ENCODE data around the gene GALNT17.

GALNT17 gene

DNA sequence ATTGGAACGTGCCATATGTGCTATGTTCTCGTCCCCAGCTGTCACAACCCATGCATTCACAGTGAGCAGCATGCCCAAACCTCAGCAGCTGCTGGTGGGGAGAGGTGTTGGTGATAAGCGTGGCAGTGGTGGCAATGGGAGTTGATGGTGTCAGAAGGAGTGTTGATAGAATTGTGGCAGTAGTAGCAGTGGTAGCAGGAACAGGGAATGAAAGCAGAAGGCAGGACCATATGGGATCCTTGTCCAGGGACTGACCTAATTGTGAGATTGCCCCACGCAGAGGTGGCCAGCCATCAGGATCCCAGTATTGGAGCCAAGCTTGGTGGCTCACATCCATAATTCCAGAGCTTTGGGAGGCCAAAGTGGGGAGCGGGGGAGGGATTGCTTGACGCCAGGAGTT lies 276.3 kb downstream of the GALNT17 start:
- no peak for DNase-seq

- no peak for DNase-seq
Measured at GRCh38 chr7:71409550-71410157, 277.7 kb downstream of the GALNT17 start.

- DNase-seq = no peak
Measured at GRCh38 chr7:71411475-71411874, 279.5 kb downstream of the GALNT17 start.

DNA sequence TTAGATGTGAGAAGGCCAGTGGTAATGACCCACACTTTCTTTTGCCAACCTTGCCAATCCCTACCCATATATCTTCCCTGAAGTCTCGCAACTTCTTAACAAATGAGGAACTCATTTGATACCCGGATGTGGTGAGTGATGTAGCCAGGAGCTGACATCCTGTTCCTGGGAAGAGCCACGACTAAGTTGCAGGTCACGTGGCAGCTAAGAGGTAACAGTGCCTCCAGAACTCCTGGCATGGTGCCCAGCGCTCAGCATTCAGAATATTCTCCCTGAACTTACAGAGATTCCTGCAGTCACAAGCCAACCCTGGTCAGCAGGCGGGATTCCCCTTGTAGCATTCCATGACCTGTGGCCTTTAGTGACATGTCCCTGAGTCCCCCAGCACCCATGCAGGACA lies 282.5 kb downstream of the GALNT17 start:
- DNase-seq = no peak

- DNase-seq = no peak
Measured at GRCh38 chr7:71419546-71420337, 287.8 kb downstream of the GALNT17 start.

GRCh38 chr7:71422104-71422503 lies 290.2 kb downstream of the GALNT17 start:
- DNase-seq = no peak

GRCh38 chr7:71424166-71425035 lies 292.5 kb downstream of the GALNT17 start:
- DNase-seq = no peak

- no peak for DNase-seq
Measured at GRCh38 chr7:71429083-71429482, 297.1 kb downstream of the GALNT17 start.

DNA sequence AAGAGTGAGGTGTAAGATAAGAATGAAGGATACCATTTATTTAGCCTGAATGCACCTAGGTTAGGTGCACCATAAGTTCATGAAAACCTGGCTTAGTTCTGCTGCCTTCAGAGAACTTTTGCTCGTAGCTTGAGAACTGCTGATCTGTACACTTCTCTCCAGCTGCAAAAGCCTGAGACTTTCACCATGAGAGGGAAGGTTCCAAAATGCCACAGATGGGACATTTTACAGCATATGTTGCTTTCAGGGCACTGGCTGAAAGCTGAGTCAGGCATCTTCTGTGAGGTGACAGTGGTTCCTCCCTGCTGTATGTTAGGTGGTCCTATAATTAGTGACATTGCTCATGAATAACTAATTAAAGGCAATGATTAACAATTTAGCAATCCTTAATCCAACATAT lies 298.3 kb downstream of the GALNT17 start:
- no peak for DNase-seq

DNA sequence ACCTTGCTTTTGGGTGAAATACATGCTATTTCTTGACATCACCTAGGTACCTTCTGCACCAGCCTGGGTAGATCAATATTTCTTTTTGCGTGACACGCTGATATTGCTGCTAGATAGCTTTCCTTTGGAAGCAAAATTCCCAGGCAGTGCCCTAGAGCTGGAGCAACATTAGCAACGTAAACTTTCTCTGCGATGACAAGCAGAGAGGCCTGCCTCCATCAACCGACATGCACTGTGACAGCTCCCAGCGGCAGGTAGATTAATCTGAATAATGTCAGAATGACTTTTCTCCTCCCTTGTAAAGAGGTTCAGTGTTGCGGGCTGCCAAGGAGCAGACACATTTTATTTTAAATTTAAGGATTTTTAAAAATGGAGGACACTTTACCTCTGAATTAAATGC lies 307.4 kb downstream of the GALNT17 start:
- no peak for DNase-seq

DNA sequence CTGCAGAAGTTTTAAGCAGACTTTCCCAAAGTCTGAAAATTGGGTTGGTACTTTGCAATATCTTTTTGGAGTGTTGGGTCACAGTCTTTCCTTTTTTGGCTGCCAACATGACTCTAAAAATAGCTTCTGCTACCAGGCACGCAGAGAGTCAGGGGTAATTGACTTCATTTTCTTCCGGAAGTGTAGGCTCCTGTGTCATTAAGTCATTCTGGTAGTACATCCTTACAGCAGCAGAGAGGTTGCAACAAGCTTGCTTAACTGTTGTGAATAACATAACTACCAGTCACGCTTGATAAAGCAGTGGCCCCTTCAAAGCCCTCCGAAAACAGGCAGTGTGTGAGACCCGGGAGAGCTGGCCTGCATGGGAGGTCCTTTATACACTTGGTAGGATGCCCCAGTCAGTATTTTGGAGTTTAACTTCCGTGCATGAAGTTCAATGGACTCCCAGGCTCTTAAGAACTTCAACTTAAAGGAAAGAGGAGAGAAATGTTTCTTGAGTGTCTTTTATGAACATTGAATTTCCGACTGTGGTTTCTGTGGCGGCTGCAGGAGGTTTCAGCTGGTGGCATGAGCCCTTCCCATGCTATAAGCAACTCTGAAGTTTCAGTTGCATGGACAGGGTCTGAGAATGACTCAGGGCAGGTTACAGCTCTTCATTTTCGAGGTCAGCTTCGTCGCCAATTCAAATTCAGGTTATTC lies 310.7 kb downstream of the GALNT17 start:
- no peak for DNase-seq

DNA sequence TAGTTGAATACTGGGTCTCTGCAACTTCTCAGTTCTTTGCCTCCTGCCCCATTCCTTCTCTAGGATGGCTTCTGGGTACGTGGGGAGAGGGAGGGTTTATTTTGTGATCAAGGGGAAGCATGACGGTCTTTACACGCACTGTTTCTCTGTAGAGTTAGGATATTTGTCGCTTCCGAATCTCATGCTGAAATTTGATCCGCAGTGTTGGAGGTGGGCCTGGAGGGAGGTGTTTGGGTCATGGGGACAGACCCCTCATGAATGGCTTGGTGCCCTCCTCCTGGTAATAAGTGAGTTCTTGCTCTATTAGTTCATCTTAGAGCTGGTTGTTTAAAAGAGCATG lies 311.2 kb downstream of the GALNT17 start:
- DNase-seq = no peak

DNA sequence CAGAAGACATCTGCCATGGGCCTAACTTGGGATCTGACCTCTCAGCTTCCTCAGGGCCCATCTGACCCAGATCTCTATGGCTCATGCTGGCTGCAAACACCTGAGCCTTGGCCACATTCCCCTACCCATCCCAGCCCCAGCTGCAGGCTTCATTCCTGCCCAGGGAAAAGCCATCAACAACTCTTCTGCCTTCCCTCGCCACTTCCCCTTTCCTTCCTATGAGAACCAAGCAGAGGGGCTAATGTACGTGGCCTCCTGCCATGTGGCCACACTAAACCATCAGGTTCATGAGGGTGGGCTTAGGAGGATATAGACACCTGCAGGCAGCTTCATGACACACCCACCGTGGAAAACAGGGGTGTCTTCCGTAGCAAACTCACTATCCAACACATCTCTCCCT lies 312.2 kb downstream of the GALNT17 start:
- DNase-seq = no peak

- no peak for DNase-seq
Measured at GRCh38 chr7:71453630-71454029, 321.7 kb downstream of the GALNT17 start.

DNA sequence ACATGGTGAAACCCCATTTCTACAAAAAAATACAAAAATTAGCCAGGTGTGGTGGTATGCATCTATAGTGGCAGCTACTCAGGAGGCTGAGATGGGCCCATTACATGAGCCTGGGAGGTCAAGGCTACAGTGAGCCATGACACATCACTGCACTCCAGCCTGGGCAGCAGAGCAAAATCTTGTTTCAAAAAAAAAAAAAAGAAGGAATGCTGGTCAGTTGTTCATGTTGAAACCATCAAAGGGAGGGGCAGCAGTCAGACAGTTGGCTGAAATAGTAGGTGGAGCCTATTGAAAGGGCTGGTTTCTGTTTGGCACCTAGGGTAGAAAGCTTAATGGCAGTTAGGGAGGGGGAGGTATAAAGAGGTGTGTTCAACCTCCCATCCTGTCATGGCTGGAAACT lies 323.0 kb downstream of the GALNT17 start:
- no peak for DNase-seq

GRCh38 chr7:71457021-71457420 lies 325.1 kb downstream of the GALNT17 start:
- DNase-seq = no peak

- no peak for DNase-seq
Measured at GRCh38 chr7:71457846-71458590, 326.1 kb downstream of the GALNT17 start.

GRCh38 chr7:71459132-71459531 lies 327.2 kb downstream of the GALNT17 start:
- DNase-seq = no peak

GRCh38 chr7:71461572-71461971 lies 329.6 kb downstream of the GALNT17 start:
- DNase-seq = no peak

GRCh38 chr7:71465741-71466189 lies 333.8 kb downstream of the GALNT17 start:
- DNase-seq = no peak

DNA sequence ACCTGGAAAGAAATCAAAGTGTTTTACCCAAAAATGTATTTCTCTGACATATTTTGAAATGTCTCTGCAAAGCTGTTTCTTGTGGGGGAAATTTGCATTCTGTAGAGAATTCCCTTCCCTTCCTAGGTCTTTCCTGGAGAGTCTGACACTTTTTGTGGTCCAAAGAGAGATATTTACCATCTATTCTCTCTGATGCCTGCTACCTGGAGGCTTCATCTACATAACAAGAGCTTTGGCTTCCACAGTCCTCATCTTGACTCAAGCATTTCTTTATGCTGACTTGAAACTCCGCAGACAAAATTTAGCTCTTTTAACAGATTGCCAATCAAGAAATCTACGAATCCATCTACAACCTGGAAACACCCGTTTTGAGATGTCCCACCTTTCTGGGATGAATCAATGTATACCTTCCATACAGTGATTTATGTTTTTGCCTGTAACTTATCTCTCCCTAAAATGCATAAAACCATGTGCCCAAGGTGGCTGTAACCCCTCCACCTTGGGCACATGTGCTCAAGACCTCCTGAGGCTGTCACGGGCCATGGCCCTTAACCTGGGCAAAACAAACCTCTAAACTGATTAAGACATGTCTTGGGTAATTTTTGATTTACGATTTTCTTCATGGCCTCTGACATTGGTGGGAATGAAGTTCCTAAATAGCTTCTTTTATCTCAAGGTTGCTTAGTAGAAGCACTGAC lies 334.7 kb downstream of the GALNT17 start:
- no peak for DNase-seq

- no peak for DNase-seq
Measured at GRCh38 chr7:71470326-71470725, 338.4 kb downstream of the GALNT17 start.

All from NCI-H1048 (cell line).